T-helper 17 cell (primary cell): ENCODE measurements around the gene ADAMTSL2. TPM values are rescaled to one million over a fixed set of nuclear protein-coding genes. Genes with fewer than 3 reads are reported as not detected.

Experiments used
- ATAC-seq: fragments of 150-1000 bp; cut with Tn5 transposase; 2 replicates; pipeline ENCODE4 v1.10.0; 2021; ENCODE audit warnings: mild to moderate bottlenecking, moderate library complexity
- DNase-seq, 3 donors: peaks; one replicate each; pipeline versions ENCODE4 v3.0.0 to v3.0.0-alpha.2; 2020 to 2021
- H3K9me3 ChIP-seq: one replicate; pipeline ENCODE4 v1.7.0; 2013; ENCODE audit warnings: low read length, mild to moderate bottlenecking; ENCODE audit not compliant: control insufficient read depth, poor library complexity, severe bottlenecking
- H3K27ac Mint-ChIP-seq: one replicate; pipeline ENCODE4 v1.8.0; 2022; ENCODE audit warnings: mild to moderate bottlenecking, moderate library complexity, mixed read lengths
- H3K27me3 Mint-ChIP-seq: one replicate; pipeline ENCODE4 v1.8.0; 2022; ENCODE audit warnings: mixed read lengths
- H3K36me3 Mint-ChIP-seq: one replicate; pipeline ENCODE4 v1.8.0; 2022; ENCODE audit warnings: low read depth, mixed read lengths
- H3K4me1 Mint-ChIP-seq: one replicate; pipeline ENCODE4 v1.8.0; 2022; ENCODE audit warnings: mild to moderate bottlenecking, mixed read lengths
- H3K4me3 Mint-ChIP-seq: one replicate; pipeline ENCODE4 v1.8.0; 2022; ENCODE audit warnings: mild to moderate bottlenecking, moderate library complexity, mixed read lengths
- total RNA-seq, 4 donors: library from RNA in 2 of 4; stranded (reverse) in 2 of 4; gene quantifications; one replicate each; pipeline ENCODE4 v1.2.3 and lab custom pipeline; 2022 to 2026

ADAMTSL2 gene
- total RNA-seq, 2 donors from 2014 or later = not detected

- ATAC-seq (no peak), DNase-seq (no peak)
- H3K27me3 Mint-ChIP-seq = peaks cover 7% of the 10 kb centered on the region
- H3K4me1 Mint-ChIP-seq = peaks cover 4% of the 10 kb centered on the region
- peaks cover 3% of the 10 kb centered on the region for H3K36me3 Mint-ChIP-seq
- H3K27ac Mint-ChIP-seq = no peak overlapping the region
- H3K4me3 Mint-ChIP-seq = no peak overlapping the region
- H3K9me3 ChIP-seq = no peaks in the 10 kb centered on the region
Measured at GRCh38 chr9:133566817-133567216, 32.3 kb downstream of the ADAMTSL2 start.

GRCh38 chr9:133568186-133568585 lies 33.7 kb downstream of the ADAMTSL2 start:
- no peaks in the 10 kb centered on the region for H3K9me3 ChIP-seq
- Mint-ChIP-seq H3K4me3 (no peak overlapping the region), H3K4me1 (peaks cover 4% of the 10 kb centered on the region), H3K36me3 (peaks cover 3% of the 10 kb centered on the region), H3K27me3 (peaks cover 10% of the 10 kb centered on the region), H3K27ac (no peak overlapping the region)
- no peak for ATAC-seq
- no peak for DNase-seq

- peaks cover 3% of the 10 kb centered on the region for H3K36me3 Mint-ChIP-seq
- no peaks in the 10 kb centered on the region for H3K4me1 Mint-ChIP-seq
- H3K27ac Mint-ChIP-seq = no peak overlapping the region
- ATAC-seq (no peak), DNase-seq (no peak)
- no peaks in the 10 kb centered on the region for H3K9me3 ChIP-seq
- no peak overlapping the region for H3K4me3 Mint-ChIP-seq
- peaks cover 11% of the 10 kb centered on the region for H3K27me3 Mint-ChIP-seq
Measured at GRCh38 chr9:133569121-133569785, 34.7 kb downstream of the ADAMTSL2 start.

GRCh38 chr9:133569891-133570690 lies 35.6 kb downstream of the ADAMTSL2 start:
- DNase-seq = no peak
- ATAC-seq = no peak
- H3K27me3 Mint-ChIP-seq = peaks cover 11% of the 10 kb centered on the region
- H3K27ac Mint-ChIP-seq = no peak overlapping the region
- H3K36me3 Mint-ChIP-seq = peaks cover 3% of the 10 kb centered on the region
- H3K9me3 ChIP-seq = no peaks in the 10 kb centered on the region
- H3K4me3 Mint-ChIP-seq = no peak overlapping the region
- H3K4me1 Mint-ChIP-seq = no peaks in the 10 kb centered on the region

- Mint-ChIP-seq H3K4me3 (no peak overlapping the region), H3K4me1 (no peaks in the 10 kb centered on the region), H3K27me3 (peaks cover 16% of the 10 kb centered on the region), H3K27ac (no peak overlapping the region), H3K36me3 (peaks cover 3% of the 10 kb centered on the region)
- H3K9me3 ChIP-seq = no peaks in the 10 kb centered on the region
- no peak for ATAC-seq
- no peak for DNase-seq
Measured at GRCh38 chr9:133570691-133571080, 36.2 kb downstream of the ADAMTSL2 start.

- H3K9me3 ChIP-seq = no peaks in the 10 kb centered on the region
- H3K27ac Mint-ChIP-seq = no peak overlapping the region
- DNase-seq (no peak), ATAC-seq (no peak)
- H3K36me3 Mint-ChIP-seq = peaks cover 4% of the 10 kb centered on the region
- H3K4me3 Mint-ChIP-seq = no peak overlapping the region
- H3K4me1 Mint-ChIP-seq = no peaks in the 10 kb centered on the region
- H3K27me3 Mint-ChIP-seq = peaks cover 23% of the 10 kb centered on the region
Measured at GRCh38 chr9:133571391-133571890, 36.9 kb downstream of the ADAMTSL2 start.

GRCh38 chr9:133571896-133572595 lies 37.5 kb downstream of the ADAMTSL2 start:
- no peak for DNase-seq
- Mint-ChIP-seq H3K4me3 (no peak overlapping the region), H3K36me3 (peaks cover 10% of the 10 kb centered on the region), H3K4me1 (peaks cover 4% of the 10 kb centered on the region), H3K27me3 (peaks cover 29% of the 10 kb centered on the region), H3K27ac (no peak overlapping the region)
- ATAC-seq = no peak
- H3K9me3 ChIP-seq = no peaks in the 10 kb centered on the region

- Mint-ChIP-seq H3K27me3 (peaks cover 37% of the 10 kb centered on the region), H3K4me1 (peaks cover 4% of the 10 kb centered on the region), H3K4me3 (no peak overlapping the region), H3K27ac (no peak overlapping the region), H3K36me3 (peaks cover 10% of the 10 kb centered on the region)
- no peaks in the 10 kb centered on the region for H3K9me3 ChIP-seq
- ATAC-seq (no peak), DNase-seq (no peak)
Measured at GRCh38 chr9:133572821-133573361, 38.4 kb downstream of the ADAMTSL2 start.

GRCh38 chr9:133573791-133574515 lies 39.4 kb downstream of the ADAMTSL2 start:
- H3K27me3 Mint-ChIP-seq = peaks cover 40% of the 10 kb centered on the region
- ATAC-seq = no peak
- no peak overlapping the region for H3K4me3 Mint-ChIP-seq

GRCh38 chr9:133574771-133575170 lies 40.3 kb downstream of the ADAMTSL2 start:
- H3K9me3 ChIP-seq = no peaks in the 10 kb centered on the region
- ATAC-seq = no peak
- DNase-seq = no peak
- peaks cover 4% of the 10 kb centered on the region for H3K4me1 Mint-ChIP-seq
- peaks cover 37% of the 10 kb centered on the region for H3K27me3 Mint-ChIP-seq
- peaks cover 7% of the 10 kb centered on the region for H3K36me3 Mint-ChIP-seq
- no peak overlapping the region for H3K27ac Mint-ChIP-seq
- H3K4me3 Mint-ChIP-seq = no peak overlapping the region

More at GRCh38 chr9:133573791-133574515, 39.4 kb downstream of the ADAMTSL2 start:
- DNase-seq = no peak
- no peak overlapping the region for H3K27ac Mint-ChIP-seq
- H3K9me3 ChIP-seq = no peaks in the 10 kb centered on the region
- H3K36me3 Mint-ChIP-seq = peaks cover 8% of the 10 kb centered on the region
- H3K4me1 Mint-ChIP-seq = peaks cover 4% of the 10 kb centered on the region

- H3K27ac Mint-ChIP-seq = no peak overlapping the region
- H3K27me3 Mint-ChIP-seq = peaks cover 41% of the 10 kb centered on the region
- no peaks in the 10 kb centered on the region for H3K9me3 ChIP-seq
- peaks cover 7% of the 10 kb centered on the region for H3K36me3 Mint-ChIP-seq
- peaks cover 4% of the 10 kb centered on the region for H3K4me1 Mint-ChIP-seq
- ATAC-seq (no peak), DNase-seq (no peak)
- H3K4me3 Mint-ChIP-seq = no peak overlapping the region
Measured at GRCh38 chr9:133575186-133576030, 40.9 kb downstream of the ADAMTSL2 start.
